SK-N-MC (cell line): ENCODE data around the gene ARMC6.

Experiments used
- DNase-seq: peaks from one replicate; pipeline ENCODE4 v3.0.0-alpha.2; 2011; ENCODE audit warnings: low read depth, low spot score
- H3K27ac ChIP-seq: fragments of 200-600 bp; sonication (generic); 2 replicates; pipeline ENCODE4 v1.5.1; 2016; ENCODE audit warnings: mixed run types
- H3K36me3 ChIP-seq: fragments of 200-600 bp; sonication (generic); 2 replicates; pipeline ENCODE4 v1.6.1; 2017; ENCODE audit warnings: antibody characterized with exemption, low read length, mixed read lengths; ENCODE audit not compliant: insufficient read depth
- H3K4me3 ChIP-seq: fragments of 200-600 bp; sonication (generic); 2 replicates; pipeline ENCODE4 v1.5.1; 2016
- H3K9ac ChIP-seq: fragments of 200-600 bp; sonication (generic); 2 replicates; pipeline ENCODE4 v1.8.0; 2017; ENCODE audit warnings: mixed run types, mixed read lengths; ENCODE audit not compliant: insufficient read length
- H3K9me3 ChIP-seq: fragments of 200-600 bp; sonication (generic); 2 replicates; pipeline ENCODE4 v1.6.1; 2017; ENCODE audit warnings: low read depth, mild to moderate bottlenecking, antibody characterized with exemption, low read length, moderate library complexity, mixed read lengths
- EZH2 ChIP-seq: fragments of 200-600 bp; sonication (generic); IDR thresholded peaks from one replicate; pipeline ENCODE4 v1.6.1; 2017; ENCODE audit warnings: antibody characterized with exemption
- FOXP2 ChIP-seq: optimal IDR thresholded peaks from 2 replicates; pipeline ENCODE3; 2011; ENCODE audit warnings: mild to moderate bottlenecking, moderate library complexity; ENCODE audit not compliant: insufficient read depth; ENCODE audit errors: extremely low read length, control extremely low read depth
- POLR2AphosphoS5 ChIP-seq: IDR thresholded peaks from 2 replicates; pipeline ENCODE4 v1.6.1; 2012; ENCODE audit warnings: mild to moderate bottlenecking, low read depth, low read length, borderline replicate concordance

The ARMC6 gene

GRCh38 chr19:19043881-19044280, 10.5 kb downstream of the ARMC6 start:
- H3K4me3 ChIP-seq, result no peak overlapping the region
- H3K27ac ChIP-seq, result no peak overlapping the region
- H3K9me3 ChIP-seq, result no peaks in the 10 kb centered on the region
- no peak for DNase-seq
- no peak for TF ChIP-seq EZH2
- no peak for TF ChIP-seq FOXP2
- no peak for TF ChIP-seq POLR2AphosphoS5
- H3K9ac ChIP-seq, result no peak overlapping the region
- peaks cover 38% of the 10 kb centered on the region for H3K36me3 ChIP-seq

- Histone ChIP-seq H3K36me3 (peaks cover 47% of the 10 kb centered on the region), H3K9me3 (no peaks in the 10 kb centered on the region), H3K9ac (no peak overlapping the region), H3K27ac (no peak overlapping the region), H3K4me3 (no peak overlapping the region)
- no peak for DNase-seq
- TF ChIP-seq FOXP2 (no peak), POLR2AphosphoS5 (no peak), EZH2 (no peak)
Measured at GRCh38 chr19:19049406-19049805, 16.0 kb downstream of the ARMC6 start.

- Histone ChIP-seq H3K9ac (no peak overlapping the region), H3K36me3 (peaks cover 51% of the 10 kb centered on the region), H3K27ac (no peak overlapping the region), H3K9me3 (no peaks in the 10 kb centered on the region), H3K4me3 (no peak overlapping the region)
- TF ChIP-seq EZH2 (no peak), FOXP2 (no peak), POLR2AphosphoS5 (no peak)
- DNase-seq, result no peak
Measured at GRCh38 chr19:19050104-19050503, 16.7 kb downstream of the ARMC6 start.

- Histone ChIP-seq H3K9me3 (no peaks in the 10 kb centered on the region), H3K36me3 (peaks cover 57% of the 10 kb centered on the region), H3K4me3 (no peak overlapping the region), H3K9ac (no peak overlapping the region), H3K27ac (no peak overlapping the region)
- no peak for DNase-seq
- no peak for TF ChIP-seq POLR2AphosphoS5
- no peak for TF ChIP-seq EZH2
- no peak for TF ChIP-seq FOXP2
Measured at GRCh38 chr19:19050731-19051130, 17.3 kb downstream of the ARMC6 start.

GRCh38 chr19:19051478-19052213, 18.2 kb downstream of the ARMC6 start:
- no peak overlapping the region for H3K4me3 ChIP-seq
- H3K9ac ChIP-seq, result no peak overlapping the region
- H3K27ac ChIP-seq, result no peak overlapping the region
- TF ChIP-seq POLR2AphosphoS5 (no peak), FOXP2 (no peak), EZH2 (no peak)
- H3K36me3 ChIP-seq, result peaks cover 61% of the 10 kb centered on the region
- no peaks in the 10 kb centered on the region for H3K9me3 ChIP-seq
- DNase-seq, result no peak

GRCh38 chr19:19052921-19053320, 19.5 kb downstream of the ARMC6 start:
- no peak for TF ChIP-seq EZH2
- TF ChIP-seq FOXP2, result no peak
- TF ChIP-seq POLR2AphosphoS5, result no peak
- Histone ChIP-seq H3K4me3 (no peak overlapping the region), H3K9ac (no peak overlapping the region), H3K36me3 (peaks cover 65% of the 10 kb centered on the region), H3K27ac (no peak overlapping the region), H3K9me3 (no peaks in the 10 kb centered on the region)
- DNase-seq, result no peak

- Histone ChIP-seq H3K36me3 (peaks cover 68% of the 10 kb centered on the region), H3K4me3 (no peak overlapping the region), H3K9me3 (no peaks in the 10 kb centered on the region), H3K9ac (no peak overlapping the region), H3K27ac (no peak overlapping the region)
- TF ChIP-seq POLR2AphosphoS5, result no peak
- no peak for TF ChIP-seq EZH2
- TF ChIP-seq FOXP2, result no peak
- DNase-seq, result no peak
Measured at GRCh38 chr19:19053508-19054314, 20.3 kb downstream of the ARMC6 start.

- Histone ChIP-seq H3K9ac (no peak overlapping the region), H3K4me3 (no peak overlapping the region), H3K9me3 (no peaks in the 10 kb centered on the region), H3K36me3 (peaks cover 70% of the 10 kb centered on the region), H3K27ac (no peak overlapping the region)
- DNase-seq, result no peak
- TF ChIP-seq EZH2 (no peak), FOXP2 (no peak), POLR2AphosphoS5 (no peak)
Measured at GRCh38 chr19:19054315-19054938, 21.0 kb downstream of the ARMC6 start.
